Right forelimb (tissue), 1 donor: ENCODE data around the gene IFIT3.
"Not testable (repeated sequence)": the region's sequence is repeated elsewhere in the genome, so short reads cannot be mapped to it uniquely, and the experiment has no call there.

Source experiments
- DNase-seq: peaks from one replicate; pipeline ENCODE4 v3.0.0-alpha.2; 2018

The IFIT3 gene

GRCh38 chr10:89327803-89328441, at the start of gene IFIT3:
IFIT3 (plus strand) TSS chr10:89327997; CDS start chr10:89328074, 77 bp downstream.
- peak; percentile 82 for DNase-seq

GRCh38 chr10:89278034-89278535, 49.7 kb upstream of the IFIT3 start:
- DNase-seq: no peak

- no peak for DNase-seq
These were observed 48.9 kb upstream of the IFIT3 start for GRCh38 chr10:89278900-89279392.

GRCh38 chr10:89279421-89279869, 48.4 kb upstream of the IFIT3 start:
- DNase-seq: no peak

DNA sequence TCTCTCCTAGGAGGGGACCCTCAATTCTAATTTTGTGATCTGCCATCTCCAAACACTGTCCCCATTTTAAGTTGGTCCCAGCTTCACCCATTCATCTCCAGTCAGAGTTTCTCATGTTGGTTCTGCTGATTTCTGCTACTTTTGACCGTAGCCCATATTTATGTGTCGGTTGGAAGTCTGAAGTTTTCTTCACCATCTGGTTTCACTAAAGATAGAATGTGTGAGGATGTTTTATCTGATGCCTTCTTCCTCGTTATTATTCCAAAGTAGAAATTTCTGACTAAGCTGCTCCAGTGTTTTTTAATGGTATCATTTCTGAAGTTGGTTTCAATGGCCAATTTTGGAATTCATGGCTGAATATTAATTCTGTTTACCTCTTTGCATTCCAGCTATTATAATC, 47.3 kb upstream of the IFIT3 start:
- DNase-seq: no peak

- no peak for DNase-seq
These were observed 46.0 kb upstream of the IFIT3 start for GRCh38 chr10:89281606-89282395.

GRCh38 chr10:89283025-89283935, 44.5 kb upstream of the IFIT3 start:
- DNase-seq: peak; percentile 57

GRCh38 chr10:89283936-89284475, 43.8 kb upstream of the IFIT3 start:
- DNase-seq: peak; percentile 67

- DNase-seq: not testable (repeated sequence)
These were observed 43.1 kb upstream of the IFIT3 start for GRCh38 chr10:89284711-89285110.

GRCh38 chr10:89285303-89285702, 42.5 kb upstream of the IFIT3 start:
- not testable (repeated sequence) for DNase-seq

DNA sequence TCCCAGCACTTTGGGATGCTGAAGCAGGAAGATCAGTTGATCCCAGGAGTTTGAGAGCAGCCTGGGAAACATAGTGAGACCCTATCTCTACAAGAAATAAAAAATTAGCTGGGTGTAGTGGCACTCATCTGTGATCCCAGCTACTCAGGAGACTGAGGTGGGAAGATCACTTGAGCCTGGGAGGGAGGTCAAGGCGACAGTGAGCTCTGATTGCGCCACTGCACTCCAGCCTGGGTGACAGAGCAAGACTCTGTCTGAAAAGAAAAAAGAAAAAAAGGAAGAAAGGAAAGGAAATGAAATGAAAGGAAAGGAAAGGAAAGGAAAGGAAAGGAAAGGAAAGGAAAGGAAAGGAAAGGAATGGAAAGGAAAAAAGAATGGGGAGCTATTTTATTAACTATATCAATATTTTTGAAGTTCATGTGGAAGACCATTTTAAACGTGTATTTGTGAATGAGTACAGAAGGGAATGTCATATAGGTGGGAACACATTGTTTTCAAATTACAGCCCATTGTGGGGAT, 33.0 kb upstream of the IFIT3 start:
- no peak for DNase-seq

DNA sequence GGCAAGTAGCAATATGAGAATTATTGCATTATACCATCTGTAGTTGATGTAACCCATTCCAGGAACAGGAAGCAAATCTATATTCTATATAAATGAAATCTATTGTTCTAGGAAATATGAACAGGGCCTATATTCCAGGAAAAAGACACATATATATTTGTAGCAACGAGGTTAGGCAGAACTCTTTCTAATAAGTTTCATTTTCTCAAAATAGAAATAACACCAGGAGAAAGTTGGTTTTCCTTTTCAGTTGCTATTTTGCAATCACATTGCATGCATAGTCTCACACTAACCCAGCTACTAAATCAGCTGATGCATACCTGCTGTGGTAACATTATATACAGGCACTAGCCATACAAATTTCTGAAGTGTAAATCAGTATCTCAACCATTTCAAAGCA, 32.2 kb upstream of the IFIT3 start:
- no peak for DNase-seq

DNA sequence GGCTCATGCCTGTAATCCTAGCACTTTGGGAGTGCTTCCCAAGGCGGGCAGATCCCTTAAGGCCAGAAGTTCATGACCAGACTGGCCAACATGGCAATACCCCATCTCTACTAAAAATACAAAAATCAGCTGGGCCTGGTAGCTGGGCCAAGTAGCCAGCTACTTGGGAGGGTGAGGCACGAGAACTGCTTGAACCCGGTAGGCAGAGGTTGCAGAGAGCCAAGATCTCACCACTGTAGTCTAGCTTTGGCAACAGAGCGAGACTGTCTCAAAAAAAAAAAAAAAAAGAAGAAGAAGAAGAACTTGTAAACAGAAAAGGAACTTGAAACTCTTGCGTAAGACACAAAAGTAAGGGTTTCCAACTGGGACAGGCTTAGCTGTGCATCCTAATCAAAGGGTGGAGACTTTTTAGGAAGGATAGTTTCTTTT, 31.6 kb upstream of the IFIT3 start:
- DNase-seq: no peak

- DNase-seq: no peak
These were observed 30.4 kb upstream of the IFIT3 start for GRCh38 chr10:89297356-89297755.

DNA sequence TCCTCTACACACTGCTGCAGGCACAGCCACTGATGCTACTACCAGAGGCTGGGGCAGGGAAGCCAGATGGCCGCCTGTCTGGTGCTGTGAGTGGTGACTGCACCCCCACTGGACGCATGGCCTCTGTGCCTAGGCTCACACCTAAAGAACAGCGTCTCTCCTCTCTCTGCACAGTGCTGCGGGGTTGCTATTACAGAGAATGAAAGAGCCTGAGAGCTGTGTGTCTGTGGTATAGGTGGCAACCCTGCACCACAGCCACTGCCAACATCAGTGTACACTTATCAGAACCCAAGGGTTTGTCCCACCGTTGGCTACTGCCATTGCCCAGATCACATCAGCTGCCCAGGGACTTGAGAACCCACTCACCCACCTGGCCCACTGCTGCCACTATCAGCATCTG, 30.0 kb upstream of the IFIT3 start:
- no peak for DNase-seq

DNA sequence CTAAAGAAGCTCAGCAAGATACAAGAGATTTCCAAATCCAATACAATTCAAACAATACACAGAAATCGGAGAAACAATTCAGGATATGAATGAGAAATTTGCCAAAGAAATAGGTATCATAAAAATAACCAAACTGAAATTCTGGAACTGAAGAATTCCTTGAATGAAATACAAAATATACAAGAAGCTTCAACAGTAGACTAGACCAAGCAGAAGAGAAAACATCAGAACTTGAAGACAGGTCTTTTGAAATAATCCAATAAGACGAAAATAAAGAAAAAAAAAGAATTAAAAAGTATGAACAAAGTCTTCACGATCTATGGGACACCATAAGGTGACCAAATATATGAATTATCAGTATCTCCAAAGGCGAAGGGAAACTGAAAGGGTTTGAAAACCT, 28.8 kb upstream of the IFIT3 start:
- no peak for DNase-seq

DNA sequence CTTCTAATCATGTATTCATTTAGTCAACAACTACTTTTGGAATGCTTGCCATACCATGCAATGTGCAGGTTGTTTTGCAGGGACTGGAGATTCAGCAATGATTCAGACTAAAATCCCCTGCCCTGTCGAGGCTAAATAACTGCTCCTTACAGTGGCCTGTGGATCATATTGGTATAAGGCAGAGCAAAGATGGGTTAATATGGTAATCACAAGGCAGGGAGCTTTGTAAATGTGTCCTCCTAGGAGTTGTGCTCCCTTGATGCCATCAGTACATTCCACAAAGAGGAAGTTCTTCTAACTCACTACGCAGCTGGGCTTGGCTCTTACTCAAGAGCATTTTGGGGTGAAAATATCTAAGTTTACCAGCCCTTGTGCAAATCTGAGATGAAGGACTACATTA, 26.6 kb upstream of the IFIT3 start:
- DNase-seq: no peak

DNA sequence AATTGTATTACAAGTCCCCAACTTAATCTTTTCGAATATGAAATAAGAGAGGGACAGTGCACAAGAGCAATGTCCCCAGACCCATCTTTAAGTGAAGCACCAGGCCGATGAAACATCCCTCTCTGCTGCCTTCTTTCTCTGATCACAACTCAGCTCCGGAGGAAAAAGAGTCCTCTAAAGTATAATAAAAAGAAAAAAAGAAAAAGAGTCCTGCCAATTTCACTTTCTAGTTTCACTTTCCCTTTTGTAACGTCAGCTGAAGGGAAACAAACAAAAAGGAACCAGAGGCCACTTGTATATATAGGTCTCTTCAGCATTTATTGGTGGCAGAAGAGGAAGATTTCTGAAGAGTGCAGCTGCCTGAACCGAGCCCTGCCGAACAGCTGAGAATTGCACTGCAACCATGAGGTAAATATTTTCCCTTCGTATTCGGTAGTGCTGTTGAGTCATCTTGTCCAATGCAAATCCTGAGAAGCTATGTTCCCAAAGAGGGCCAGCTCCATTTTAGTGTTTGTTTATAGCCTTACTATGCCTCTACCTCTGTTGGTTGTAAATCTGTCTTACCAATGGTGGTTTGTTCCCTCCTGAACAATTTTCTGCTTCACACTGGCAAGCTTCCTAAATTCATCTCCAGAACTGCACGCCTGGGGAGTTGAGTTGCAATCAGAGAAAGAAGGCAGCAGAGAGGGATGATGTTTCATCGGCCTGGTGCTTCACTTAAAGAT, 25.9 kb upstream of the IFIT3 start, which contains the start of gene IFIT2:
IFIT2 (plus strand) TSS at position 326 of the 725 bp plus-strand sequence; CDS start at position 404, 78 bp downstream.
- DNase-seq: peak; percentile 78

- DNase-seq: no peak
These were observed 25.2 kb upstream of the IFIT3 start for GRCh38 chr10:89302625-89303024.

DNA sequence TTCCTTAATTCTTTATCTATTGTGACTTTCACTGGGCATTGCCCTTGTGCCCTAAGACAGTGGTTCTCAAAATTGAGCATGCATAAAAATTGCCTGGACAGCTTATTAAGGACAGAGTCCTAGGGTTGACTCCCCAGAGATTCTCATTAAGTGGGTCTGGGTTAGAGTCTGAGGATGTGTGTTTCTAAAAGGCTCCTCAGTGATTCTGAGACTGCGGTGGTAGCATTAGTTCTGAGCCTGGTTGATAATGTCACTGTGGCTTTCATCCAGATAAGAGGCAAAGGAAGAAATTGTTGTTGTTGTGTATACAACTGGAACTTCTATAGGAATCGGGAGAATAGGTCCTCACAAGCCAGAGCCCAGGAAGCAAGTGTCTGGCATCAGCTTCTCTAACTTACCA, 24.6 kb upstream of the IFIT3 start:
- no peak for DNase-seq

DNA sequence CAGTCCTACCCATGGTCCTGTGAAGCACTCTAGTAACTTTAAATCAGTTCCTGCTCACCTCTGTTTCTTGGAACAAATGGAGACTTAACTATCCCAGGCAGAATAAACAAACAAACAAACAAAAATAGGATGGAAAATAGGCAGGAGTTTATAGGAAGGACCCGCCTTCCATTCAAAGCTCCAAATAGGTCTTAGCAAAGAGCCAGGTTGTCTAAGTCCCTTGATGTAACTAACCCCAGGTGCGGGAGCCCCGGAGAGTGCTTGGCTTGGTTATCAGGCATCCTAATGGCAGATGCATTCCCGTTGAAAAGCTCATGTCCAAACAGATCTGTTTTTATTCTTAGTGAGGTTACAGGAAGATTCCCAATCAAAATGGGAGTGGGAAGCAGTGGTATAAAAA, 23.8 kb upstream of the IFIT3 start:
- DNase-seq: no peak
